HG03432 (cell line): ENCODE data around the gene CHST10.

Source experiments
- ATAC-seq: cut with Tn5 transposase; IDR thresholded peaks from one replicate; pipeline ENCODE4 v1.9.1; 2021; ENCODE audit warnings: mild to moderate bottlenecking, moderate library complexity; ENCODE audit not compliant: unreplicated experiment

CHST10 gene

DNA sequence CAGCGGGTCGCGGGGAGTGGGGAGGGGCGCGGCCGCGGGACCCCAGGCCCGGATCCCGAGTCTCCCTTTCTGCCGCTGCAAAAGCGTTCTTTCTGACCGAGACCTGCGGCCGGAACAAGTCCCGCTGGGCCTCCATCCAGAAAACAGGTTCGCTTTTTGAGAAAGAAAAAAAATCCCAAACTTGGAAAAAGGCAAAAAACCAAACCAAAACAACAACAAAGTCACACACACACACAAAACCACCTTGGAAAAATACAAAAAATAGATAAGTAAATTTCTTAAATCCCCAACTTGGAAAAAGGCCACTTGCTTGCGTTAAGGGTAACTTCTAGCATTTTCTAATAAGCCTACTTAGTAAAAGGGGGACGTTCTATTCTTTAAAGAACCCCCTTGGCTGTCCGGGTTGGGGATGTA is 250 bp upstream of the CHST10 start:
- no peak for ATAC-seq

DNA sequence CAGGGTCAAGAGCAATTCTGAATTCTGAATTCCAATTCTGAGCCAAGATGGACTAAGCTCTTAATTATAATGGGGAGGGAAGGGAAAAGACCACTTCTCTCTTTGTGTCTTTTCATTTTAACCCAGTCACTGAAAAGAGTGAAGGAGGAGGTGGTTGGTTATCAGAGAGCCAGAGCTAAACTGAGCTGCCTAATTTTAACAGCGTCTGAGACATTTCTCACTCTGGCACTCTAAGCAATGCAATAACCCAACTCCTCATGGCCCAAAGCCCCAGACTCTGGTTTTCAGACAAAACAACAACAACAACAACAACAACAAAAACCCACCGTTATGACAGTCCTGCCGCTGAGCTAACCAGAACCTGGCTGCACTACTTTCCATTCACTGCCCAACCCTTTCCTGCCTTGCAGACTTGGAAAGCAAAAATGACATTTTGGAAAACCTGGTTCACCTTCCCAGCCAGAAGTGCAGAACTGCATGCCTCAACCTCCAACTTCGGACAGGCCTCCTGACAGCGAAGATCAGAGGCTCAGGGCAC is 1.0 kb downstream of the CHST10 start:
- no peak for ATAC-seq

DNA sequence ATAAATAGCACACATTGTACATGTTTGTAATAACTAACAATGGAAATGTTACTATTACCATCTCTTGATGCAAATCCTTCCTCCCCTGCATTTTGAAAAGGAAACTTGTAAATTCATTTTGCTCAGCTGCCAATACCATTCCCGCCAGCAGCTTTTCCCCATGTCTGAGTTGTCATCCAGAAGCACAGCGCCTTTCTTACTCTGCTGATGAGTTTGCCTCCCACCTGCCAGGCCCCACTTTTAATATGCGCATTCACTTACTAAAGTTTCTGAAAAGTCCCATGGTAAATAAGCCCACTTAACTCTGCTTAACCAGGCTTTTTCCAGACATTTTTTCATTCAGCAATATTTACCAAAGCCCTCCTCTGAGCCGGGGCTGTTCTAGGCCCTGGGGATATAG is 3.9 kb downstream of the CHST10 start:
- no peak for ATAC-seq

DNA sequence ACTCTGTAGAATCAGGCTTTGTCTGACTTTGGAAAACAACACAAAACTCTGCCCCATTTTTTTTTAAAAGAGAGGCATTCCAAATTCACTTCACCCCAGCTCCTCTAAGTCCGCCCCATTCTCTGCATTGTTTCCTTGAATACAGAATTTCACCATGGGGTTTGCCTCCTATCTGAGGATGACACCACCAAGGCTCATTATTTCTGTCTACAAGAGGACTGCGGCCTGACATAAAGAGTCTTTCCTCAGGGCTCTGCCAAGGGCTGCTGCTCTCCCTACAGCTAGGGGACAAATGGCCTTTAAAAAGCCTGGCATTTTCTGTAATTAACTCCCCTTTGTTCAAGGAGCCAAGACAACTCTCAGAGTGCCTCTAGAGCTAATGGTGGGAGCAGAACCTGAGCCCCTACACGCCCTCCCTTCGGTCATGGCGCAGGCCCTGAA is 4.6 kb downstream of the CHST10 start:
- ATAC-seq, result no peak

DNA sequence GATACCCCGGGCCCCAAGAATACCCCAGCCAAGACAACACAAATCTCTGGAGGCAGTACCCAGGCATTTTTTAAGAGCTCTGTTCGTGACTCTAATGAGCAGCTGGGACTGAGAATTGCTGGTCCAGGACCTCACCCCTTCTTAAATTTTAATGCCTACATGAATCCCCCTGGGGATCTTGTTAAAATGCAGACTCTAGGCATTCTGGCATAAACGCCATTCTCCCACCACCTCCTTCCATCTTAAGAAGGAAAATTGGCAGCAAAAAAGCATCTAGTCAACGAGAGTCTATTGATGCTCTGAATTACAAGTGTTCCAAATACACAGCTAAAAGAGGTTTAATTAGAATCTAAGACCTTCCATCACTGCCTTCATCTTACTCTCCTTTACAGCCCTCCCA is 5.0 kb downstream of the CHST10 start:
- ATAC-seq, result no peak

DNA sequence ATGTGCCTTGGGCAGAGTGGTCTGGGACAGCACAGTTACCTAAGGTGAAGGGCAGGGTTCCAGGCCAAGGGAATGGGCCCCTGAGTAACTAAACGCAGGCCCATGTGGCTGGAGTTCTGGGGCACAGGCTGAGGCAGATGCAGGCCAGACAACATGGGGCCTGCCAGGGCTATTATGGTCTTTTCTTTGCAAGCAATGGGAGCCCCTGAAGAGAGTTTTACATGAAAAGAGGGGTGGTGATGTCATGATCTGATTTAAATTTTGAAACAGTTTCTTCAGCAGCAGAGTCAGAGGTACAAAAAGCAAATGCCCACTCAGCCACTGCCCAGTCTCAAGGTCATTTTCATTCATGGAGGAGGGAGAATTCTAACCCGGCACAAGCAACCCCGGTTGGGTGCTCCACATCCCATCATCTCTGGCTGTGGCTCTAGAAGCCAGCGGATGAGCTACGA is 5.6 kb downstream of the CHST10 start:
- no peak for ATAC-seq

DNA sequence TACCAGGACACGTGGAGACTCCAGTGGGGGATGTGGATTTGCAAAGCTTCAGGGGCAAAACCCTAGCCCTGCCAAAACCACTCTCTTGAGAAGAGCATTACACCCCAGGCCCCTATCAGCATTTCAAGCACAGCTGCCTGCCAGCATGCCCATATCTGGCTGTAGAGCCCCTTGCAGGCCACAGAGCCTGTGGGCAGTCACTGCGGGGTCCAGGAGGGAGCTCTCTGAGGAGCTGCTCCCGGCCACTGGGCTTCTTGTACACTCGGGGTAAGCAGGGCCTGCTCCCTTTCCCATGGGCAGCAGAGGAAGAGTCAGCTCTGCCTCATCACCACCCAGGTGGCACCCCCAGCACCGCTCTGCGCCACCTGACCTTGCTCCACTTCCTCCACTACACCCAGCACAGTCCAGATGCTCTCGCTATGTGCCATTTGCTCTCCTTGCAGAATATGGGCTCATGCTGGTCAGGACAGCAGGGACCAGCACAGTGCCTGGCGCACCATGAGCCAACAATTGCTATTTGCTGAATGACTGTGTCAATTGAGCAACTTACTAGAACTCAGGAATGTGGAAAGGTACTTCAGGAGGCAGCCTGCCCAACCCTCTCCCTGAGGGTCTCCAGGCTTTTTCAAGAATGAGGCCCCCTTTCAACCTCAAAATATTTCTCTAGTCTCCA is 7.4 kb downstream of the CHST10 start:
- ATAC-seq, result no peak

DNA sequence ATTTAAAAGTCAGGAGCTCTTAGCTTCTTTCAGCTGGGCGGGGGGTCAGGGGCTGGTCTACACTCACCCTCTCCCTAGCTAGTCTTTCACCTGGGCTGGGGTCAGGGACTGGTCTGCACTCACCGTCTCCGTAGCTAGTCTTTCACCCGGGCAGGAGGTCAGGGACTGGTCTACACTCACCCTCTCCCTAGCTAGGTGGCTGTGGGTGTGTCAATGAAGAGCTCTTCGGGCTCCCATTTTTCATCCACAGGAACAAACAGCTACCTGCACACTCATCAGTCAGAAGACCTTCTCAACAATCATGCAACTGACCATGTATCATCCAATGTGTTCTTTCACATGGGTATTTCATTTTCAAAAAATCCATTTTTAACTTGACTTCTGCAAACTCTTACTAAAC is 8.0 kb downstream of the CHST10 start:
- no peak for ATAC-seq

DNA sequence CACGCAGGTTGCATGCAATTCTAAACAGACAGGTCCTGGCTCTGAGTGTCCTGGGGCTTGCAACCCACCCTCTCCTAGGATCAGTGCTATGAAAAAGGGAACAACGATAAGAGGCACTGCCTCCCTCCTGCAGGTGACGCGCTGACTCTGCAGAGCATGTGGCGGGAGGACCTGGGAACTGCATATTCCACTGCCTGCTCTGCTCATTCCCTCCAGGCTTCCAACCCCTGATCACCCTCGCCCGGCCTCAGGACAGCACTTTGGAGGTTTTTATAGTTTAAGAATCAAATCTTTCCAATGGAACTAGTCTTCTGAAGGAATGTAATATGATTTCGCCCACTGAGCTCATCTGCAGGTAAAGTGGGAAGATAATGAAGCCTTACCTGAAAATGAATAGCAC is 8.5 kb downstream of the CHST10 start:
- no peak for ATAC-seq

DNA sequence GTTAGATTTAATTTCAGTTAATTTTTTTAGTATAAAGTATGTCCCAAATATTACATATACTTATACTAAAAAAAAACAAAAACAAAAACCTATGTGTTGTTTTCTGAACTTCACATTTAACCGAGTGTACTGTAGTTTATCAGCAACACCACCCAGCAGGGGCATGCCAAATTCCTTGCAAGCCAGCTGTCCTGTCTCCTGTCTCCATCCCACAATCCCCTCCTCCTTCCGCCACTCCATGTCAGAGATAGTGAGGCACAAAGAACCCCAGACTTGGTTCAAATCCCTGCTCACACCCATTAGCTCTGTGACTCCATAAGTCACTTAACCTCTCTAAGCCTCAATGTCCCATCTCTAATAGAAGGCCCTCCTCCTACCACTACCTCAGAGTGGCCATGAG is 9.4 kb downstream of the CHST10 start:
- no peak for ATAC-seq

DNA sequence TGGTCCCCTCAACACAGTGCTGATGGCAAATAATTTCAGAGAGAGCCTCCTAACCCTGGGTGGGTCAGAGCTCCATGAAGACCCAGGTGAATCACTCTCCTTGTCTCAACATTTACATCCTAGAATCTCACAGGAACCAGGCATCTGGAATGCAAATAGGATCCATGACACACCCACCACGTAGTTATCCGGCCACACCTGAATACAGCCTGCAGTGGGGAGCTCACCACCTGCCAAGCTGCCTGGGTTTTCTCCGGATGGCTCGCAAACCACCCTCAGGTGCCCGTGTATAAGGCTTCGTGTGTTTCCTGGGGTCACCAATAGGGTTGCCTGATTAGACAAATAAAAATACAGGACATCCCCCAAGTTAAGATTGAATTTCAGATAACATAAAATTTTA is 9.9 kb downstream of the CHST10 start:
- no peak for ATAC-seq

DNA sequence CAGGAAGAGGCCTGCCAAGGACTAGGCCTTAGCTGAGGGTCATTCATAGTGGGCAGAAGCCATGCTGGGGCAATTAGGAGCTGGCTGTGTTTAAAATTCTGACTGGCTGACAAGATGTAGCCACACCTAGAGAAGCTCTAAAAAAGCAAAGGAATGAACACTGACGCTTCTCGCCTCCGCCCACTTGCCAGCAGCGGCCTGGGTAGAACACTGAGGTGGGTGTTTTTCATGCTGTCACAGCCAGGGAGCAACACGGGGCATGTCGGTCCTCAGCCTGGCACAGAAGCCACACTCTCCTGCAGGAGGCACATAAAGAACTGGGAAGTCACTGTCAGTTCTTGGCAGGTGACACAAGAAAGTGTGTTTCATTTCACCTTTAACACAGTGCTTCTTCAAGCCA is 10.4 kb downstream of the CHST10 start:
- no peak for ATAC-seq

DNA sequence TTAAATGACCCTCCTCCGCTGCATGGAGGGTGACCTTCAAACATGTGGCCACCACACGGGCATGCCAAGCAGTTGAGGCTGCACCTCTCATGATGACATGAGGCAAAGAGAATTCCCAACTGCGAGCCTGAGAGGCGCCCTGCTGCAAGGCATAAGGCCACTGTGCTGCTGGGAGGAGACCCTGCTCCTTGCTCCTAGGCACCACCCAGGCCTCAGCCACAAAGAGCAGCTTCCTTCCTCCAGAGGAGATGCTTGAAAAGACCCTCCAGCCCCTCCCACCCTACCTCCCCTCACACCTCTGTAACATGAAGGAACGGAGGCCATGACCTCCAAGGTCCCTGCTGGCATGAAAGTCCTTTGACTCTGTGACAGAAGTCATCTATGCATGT is 11.4 kb downstream of the CHST10 start:
- no peak for ATAC-seq

DNA sequence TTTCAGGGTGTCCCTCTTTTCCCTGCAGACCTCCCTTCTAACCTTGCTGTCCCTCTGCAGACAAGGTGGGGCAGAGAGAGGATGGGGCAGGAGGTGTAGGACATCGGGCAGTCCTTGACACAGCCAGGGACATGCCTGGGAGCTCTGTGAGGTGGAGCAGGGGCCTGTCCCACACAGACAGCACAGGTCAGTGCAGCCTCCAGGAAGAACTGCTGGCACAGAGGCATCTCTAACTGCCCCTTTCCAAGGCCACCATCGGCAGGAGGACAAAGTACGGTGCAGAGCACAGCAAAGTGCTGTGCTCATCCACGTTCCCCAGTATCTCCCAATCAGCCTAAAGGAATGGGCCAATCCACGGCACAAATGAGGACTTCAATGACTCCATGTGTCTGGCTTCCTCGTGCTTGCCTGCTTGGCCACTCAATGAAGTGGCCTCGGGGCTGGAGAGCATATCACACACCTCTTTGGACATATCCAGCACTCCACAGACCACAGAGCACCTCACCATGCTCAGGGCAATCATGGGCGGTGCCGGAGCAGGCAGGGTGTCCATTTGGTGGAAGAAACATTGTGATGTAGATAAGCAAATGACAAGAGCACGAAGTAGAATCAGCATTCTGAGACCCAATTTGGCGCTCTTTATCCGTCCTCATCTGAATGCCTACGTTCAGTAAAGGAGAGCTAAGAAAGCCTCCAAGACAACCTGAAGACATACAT is 11.9 kb downstream of the CHST10 start:
- ATAC-seq, result no peak

DNA sequence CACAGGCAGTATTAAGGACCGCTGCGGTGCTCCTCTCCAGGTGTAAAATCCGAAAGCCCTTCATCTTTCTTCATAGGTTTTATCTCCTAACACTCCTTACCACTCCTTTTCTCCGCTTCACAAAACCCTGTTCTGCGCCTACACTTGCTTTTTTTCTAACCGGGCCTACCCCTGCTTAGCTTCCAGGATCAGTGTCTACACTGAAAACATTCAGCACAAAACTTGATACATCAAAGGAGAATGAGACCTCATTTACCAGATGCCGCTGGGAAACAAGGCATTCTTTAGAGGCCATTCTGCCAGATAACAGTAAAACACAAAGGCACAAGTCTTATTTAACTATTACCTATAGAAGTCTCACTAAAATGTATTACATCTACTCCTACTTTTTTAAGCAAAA is 13.1 kb downstream of the CHST10 start:
- ATAC-seq, result no peak

DNA sequence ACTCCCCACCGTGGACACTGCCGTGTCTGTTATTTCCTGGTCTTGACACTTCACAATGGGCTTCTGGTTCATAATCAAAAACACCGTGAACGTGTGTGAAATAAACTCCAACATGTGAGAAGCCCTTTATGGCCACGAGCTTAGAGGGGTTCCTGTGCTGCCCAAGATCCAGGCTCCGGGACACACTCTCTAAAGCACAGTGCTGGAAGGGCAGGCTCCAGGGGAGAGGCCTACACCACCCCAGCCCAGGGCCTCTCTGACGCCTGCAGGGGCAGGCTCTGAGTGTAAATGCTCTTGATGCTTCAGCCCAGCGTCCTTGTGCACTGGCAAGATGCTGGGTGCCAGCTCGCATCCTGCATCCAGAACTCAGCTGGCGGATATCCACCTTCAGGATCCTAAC is 13.7 kb downstream of the CHST10 start:
- no peak for ATAC-seq

DNA sequence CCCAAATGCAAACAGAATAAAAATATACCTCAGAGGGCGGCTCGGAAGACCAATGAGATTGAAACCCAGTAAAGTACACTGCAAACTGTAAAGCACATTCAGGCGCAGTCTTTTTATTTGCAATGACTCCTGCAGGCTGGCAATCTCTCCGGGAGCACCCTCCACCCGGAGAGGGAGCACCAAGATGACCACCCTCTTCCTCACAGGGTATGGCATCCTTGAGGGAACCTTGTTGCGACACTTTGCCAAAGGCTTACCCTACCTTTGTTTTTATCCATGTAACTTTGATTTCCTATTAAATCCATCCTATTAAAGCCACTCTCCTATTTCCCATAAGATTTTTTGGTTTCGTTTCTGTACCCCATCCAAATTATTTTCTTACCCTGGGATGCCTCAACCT is 16.2 kb downstream of the CHST10 start:
- ATAC-seq, result no peak

DNA sequence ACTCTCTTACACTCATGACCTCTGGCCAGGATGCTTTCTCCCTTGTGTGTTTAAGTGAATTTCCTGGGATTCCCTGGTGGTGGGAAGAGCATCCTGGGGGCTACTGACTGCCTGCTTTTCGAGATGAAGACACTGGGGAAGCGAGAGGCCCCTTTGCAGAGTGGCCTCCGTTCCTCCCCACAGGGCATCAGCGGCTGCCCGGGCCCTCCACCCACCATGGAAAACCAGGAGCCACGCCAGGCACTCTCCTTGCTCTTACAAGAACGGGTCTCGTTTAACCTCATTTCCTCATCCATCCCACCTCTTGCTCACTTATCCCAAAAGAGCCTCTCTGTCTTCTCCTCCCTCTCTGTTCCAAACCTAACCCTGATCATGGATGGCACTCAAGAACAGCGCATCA is 17.8 kb downstream of the CHST10 start:
- ATAC-seq, result no peak

DNA sequence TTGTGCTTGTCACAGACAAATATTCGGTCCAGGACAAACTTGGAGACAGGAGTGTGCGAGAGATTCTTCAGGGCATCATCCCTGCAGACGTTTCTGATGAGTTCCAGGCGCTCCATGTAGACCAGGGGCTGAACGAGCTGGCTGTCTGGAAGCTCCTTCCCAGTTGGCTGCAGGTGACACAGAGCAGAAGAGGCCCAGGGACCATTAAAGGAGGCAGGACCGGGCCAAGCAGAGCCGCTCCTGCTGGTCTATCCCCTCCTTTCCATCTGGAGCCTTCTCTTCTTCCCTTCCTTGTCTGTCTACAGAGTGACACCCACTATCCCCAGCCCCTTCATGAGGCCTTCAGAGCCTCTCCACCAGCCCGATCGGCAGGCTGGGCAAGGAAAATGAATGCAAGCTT is 19.5 kb downstream of the CHST10 start:
- ATAC-seq, result no peak

DNA sequence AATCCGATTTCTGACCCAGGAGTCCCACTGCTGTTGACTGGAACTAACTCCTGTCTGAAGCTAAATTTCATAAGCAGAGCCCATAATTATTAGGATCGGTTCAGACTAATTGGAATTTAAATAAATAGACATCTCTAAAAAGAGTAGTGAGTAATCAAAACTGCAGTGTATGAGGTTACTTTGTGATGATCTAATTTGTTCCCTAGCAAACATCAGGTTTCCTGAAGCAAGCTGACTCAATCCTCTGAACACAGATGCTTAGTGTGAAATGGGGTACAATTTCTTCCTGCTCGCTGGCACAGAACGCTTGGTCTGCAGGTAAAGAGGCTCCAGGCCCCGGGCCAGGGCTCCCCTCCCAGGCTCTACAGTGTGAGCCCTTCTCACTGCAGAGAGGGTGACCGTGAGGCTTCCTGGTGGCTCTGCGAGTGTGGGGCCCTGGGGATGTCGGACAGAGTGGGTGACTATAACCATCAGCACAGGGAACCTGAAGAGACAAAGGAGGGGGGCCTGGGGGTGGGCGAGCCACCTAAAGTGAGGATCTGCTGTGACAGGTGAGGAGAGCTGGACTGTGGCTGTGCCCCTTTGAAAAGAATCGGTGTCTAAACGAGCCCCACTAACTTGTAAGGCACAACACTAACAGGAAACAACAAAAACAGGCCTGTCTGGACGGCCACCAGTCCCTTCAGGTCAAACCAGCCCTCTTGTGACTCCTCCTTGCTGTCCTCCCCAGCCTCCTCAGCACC is 20.2 kb downstream of the CHST10 start:
- ATAC-seq, result no peak

DNA sequence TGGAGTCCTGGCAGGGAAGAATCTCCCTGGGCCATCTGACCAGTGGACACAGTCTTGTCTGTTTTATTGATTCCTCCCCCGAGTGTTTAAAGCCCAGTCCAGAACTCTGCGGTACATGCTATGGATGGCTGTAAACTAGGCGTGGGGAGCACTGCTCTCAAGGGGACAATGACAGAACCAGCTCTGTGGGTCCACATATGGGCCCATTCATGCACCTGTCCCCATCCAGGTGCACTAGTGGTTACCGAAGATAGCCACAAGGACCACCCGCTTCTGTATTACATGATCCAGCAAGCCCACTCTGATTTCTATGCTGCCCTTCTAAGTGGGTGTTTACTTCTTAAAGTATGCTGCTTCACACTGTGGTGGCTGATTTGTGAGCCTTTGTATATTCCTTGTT is 21.0 kb downstream of the CHST10 start:
- ATAC-seq, result no peak
